ENCODE measurements around the gene IFI27L1.

IFI27L1 gene

GRCh38 chr14:94136575-94137331, 55.6 kb downstream of the IFI27L1 start:
- no peaks in the 10 kb centered on the region for H3K9me2 ChIP-seq (replicated peaks; ENCODE audit: low read depth, low read length)
- peaks cover 4% of the 10 kb centered on the region; the same call in 1 of the 2 replicates for H3K9me3 ChIP-seq (ENCODE audit: insufficient read depth, low read depth, low read length)
- H3K79me2 ChIP-seq (ENCODE audit: insufficient read depth, low read length): no peaks in the 10 kb centered on the region
- H3F3A ChIP-seq (ENCODE audit: low read depth): no peaks in the 10 kb centered on the region
- no peak overlapping the region for H3K9ac ChIP-seq (ENCODE audit: low read depth, low read length, poor library complexity, severe bottlenecking)
- H3K27me3 ChIP-seq (ENCODE audit: insufficient read depth, low read length, poor library complexity, severe bottlenecking): no peaks in the 10 kb centered on the region
- no peaks in the 10 kb centered on the region for H4K20me1 ChIP-seq (ENCODE audit: insufficient read depth, low read length, poor library complexity, severe bottlenecking)
- no peak overlapping the region for H3K4me3 ChIP-seq (ENCODE audit: low read length, poor library complexity, severe bottlenecking)
- TF ChIP-seq, protein P1, sequence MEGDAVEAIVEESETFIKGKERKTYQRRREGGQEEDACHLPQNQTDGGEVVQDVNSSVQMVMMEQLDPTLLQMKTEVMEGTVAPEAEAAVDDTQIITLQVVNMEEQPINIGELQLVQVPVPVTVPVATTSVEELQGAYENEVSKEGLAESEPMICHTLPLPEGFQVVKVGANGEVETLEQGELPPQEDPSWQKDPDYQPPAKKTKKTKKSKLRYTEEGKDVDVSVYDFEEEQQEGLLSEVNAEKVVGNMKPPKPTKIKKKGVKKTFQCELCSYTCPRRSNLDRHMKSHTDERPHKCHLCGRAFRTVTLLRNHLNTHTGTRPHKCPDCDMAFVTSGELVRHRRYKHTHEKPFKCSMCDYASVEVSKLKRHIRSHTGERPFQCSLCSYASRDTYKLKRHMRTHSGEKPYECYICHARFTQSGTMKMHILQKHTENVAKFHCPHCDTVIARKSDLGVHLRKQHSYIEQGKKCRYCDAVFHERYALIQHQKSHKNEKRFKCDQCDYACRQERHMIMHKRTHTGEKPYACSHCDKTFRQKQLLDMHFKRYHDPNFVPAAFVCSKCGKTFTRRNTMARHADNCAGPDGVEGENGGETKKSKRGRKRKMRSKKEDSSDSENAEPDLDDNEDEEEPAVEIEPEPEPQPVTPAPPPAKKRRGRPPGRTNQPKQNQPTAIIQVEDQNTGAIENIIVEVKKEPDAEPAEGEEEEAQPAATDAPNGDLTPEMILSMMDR (conservative IDR thresholded peaks at IDR 0.05; ENCODE audit: low read length): peak; percentile 96
- TF ChIP-seq EZH2phosphoT487 (IDR thresholded peaks at IDR 0.05; ENCODE audit: borderline replicate concordance): no peak
- H3K4me1 ChIP-seq (ENCODE audit: insufficient read depth, low read length, poor library complexity, severe bottlenecking): peaks cover 4% of the 10 kb centered on the region
- no peaks in the 10 kb centered on the region for H3K36me3 ChIP-seq (ENCODE audit: insufficient read depth, low read length)
- H2AFZ ChIP-seq (ENCODE audit: low read length): peak overlapping the region; percentile 63
- no peak overlapping the region for H3K4me2 ChIP-seq (ENCODE audit: low read depth, low read length, poor library complexity, severe bottlenecking)

- Histone ChIP-seq H2AFZ (ENCODE audit: low read length) (peak overlapping the region; percentile 62; the same call in 1 of the 2 replicates), H3K36me3 (ENCODE audit: insufficient read depth, low read length) (no peaks in the 10 kb centered on the region), H3K9me3 (ENCODE audit: insufficient read depth, low read depth, low read length) (peaks cover 4% of the 10 kb centered on the region; the same call in 1 of the 2 replicates), H3K4me2 (ENCODE audit: low read depth, low read length, poor library complexity, severe bottlenecking) (no peak overlapping the region), H3F3A (ENCODE audit: low read depth) (no peaks in the 10 kb centered on the region), H3K9ac (ENCODE audit: low read depth, low read length, poor library complexity, severe bottlenecking) (no peak overlapping the region), H3K4me1 (ENCODE audit: insufficient read depth, low read length, poor library complexity, severe bottlenecking) (peaks cover 4% of the 10 kb centered on the region), H3K27me3 (ENCODE audit: insufficient read depth, low read length, poor library complexity, severe bottlenecking) (no peaks in the 10 kb centered on the region), H3K4me3 (ENCODE audit: low read length, poor library complexity, severe bottlenecking) (no peak overlapping the region), H4K20me1 (ENCODE audit: insufficient read depth, low read length, poor library complexity, severe bottlenecking) (no peaks in the 10 kb centered on the region), H3K9me2 (replicated peaks; ENCODE audit: low read depth, low read length) (no peaks in the 10 kb centered on the region), H3K79me2 (ENCODE audit: insufficient read depth, low read length) (no peaks in the 10 kb centered on the region)
- TF ChIP-seq EZH2phosphoT487 (IDR thresholded peaks at IDR 0.05; ENCODE audit: borderline replicate concordance): no peak
- TF ChIP-seq, protein P1 (conservative IDR thresholded peaks at IDR 0.05; ENCODE audit: low read length): no peak
Observed at GRCh38 chr14:94138251-94138650, 57.1 kb downstream of the IFI27L1 start.

- Histone ChIP-seq H2AFZ (ENCODE audit: low read length) (no peak overlapping the region), H4K20me1 (ENCODE audit: insufficient read depth, low read length, poor library complexity, severe bottlenecking) (no peaks in the 10 kb centered on the region), H3K4me1 (ENCODE audit: insufficient read depth, low read length, poor library complexity, severe bottlenecking) (peaks cover 4% of the 10 kb centered on the region), H3K27me3 (ENCODE audit: insufficient read depth, low read length, poor library complexity, severe bottlenecking) (no peaks in the 10 kb centered on the region), H3K4me3 (ENCODE audit: low read length, poor library complexity, severe bottlenecking) (no peak overlapping the region), H3F3A (ENCODE audit: low read depth) (no peaks in the 10 kb centered on the region), H3K79me2 (ENCODE audit: insufficient read depth, low read length) (no peaks in the 10 kb centered on the region), H3K9me2 (replicated peaks; ENCODE audit: low read depth, low read length) (no peaks in the 10 kb centered on the region), H3K9ac (ENCODE audit: low read depth, low read length, poor library complexity, severe bottlenecking) (no peak overlapping the region), H3K36me3 (ENCODE audit: insufficient read depth, low read length) (no peaks in the 10 kb centered on the region), H3K4me2 (ENCODE audit: low read depth, low read length, poor library complexity, severe bottlenecking) (no peak overlapping the region), H3K9me3 (ENCODE audit: insufficient read depth, low read depth, low read length) (peaks cover 4% of the 10 kb centered on the region; the same call in 1 of the 2 replicates)
- TF ChIP-seq, protein P1 (conservative IDR thresholded peaks at IDR 0.05; ENCODE audit: low read length): no peak
Observed at GRCh38 chr14:94139006-94139405, 57.9 kb downstream of the IFI27L1 start.

Measured in Loucy (cell line).